ENCODE results near the gene MYT1.

MYT1 gene

DNA sequence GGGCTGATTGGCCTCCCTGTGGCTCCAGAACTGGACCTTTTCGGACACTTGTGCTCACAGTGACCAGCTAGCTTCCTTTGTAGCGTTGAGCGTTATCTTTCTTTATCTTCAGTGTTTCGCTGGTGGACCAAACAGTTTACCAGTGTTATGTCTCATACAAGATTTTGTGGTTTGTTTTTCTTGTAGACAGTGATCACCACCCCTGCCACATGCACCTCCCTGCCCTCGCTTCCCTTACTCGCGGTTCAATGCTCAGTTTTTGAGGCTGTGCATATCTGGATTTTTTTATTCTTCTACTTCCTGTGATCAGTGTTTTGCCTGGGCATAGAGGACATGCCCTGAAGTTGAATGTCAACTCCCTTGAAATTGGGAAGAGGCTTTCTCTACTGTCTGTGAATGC lies 16.4 kb downstream of the MYT1 start:
- TF ChIP-seq, protein P1, sequence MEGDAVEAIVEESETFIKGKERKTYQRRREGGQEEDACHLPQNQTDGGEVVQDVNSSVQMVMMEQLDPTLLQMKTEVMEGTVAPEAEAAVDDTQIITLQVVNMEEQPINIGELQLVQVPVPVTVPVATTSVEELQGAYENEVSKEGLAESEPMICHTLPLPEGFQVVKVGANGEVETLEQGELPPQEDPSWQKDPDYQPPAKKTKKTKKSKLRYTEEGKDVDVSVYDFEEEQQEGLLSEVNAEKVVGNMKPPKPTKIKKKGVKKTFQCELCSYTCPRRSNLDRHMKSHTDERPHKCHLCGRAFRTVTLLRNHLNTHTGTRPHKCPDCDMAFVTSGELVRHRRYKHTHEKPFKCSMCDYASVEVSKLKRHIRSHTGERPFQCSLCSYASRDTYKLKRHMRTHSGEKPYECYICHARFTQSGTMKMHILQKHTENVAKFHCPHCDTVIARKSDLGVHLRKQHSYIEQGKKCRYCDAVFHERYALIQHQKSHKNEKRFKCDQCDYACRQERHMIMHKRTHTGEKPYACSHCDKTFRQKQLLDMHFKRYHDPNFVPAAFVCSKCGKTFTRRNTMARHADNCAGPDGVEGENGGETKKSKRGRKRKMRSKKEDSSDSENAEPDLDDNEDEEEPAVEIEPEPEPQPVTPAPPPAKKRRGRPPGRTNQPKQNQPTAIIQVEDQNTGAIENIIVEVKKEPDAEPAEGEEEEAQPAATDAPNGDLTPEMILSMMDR (IDR thresholded peaks at IDR 0.05; ENCODE audit: low read length) = no peak
- no peak for TF ChIP-seq EZH2 (IDR thresholded peaks at IDR 0.05; ENCODE audit: borderline replicate concordance, low read length)
- Histone ChIP-seq H4K20me1 (ENCODE audit: insufficient read depth, low read length) (no peaks in the 10 kb centered on the region), H3K9me2 (ENCODE audit: low read depth, low read length) (no peaks in the 10 kb centered on the region), H2AFZ (ENCODE audit: low read length) (no peak overlapping the region), H3F3A (ENCODE audit: insufficient read depth, low read length) (no peaks in the 10 kb centered on the region), H3K27me3 (ENCODE audit: insufficient read depth, low read length) (no peaks in the 10 kb centered on the region; the same call in 1 of the 2 replicates), H3K9ac (ENCODE audit: low read length) (no peak overlapping the region), H3K36me3 (ENCODE audit: insufficient read depth, low read length) (no peaks in the 10 kb centered on the region), H3K9me3 (ENCODE audit: low read length) (no peaks in the 10 kb centered on the region), H3K4me2 (ENCODE audit: low read length) (no peak overlapping the region), H3K27ac (ENCODE audit: low read depth, low read length, poor library complexity, severe bottlenecking) (no peak overlapping the region), H3K4me3 (ENCODE audit: low read depth, low read length, poor library complexity, severe bottlenecking) (no peak overlapping the region), H3K79me2 (ENCODE audit: insufficient read depth, low read length) (no peaks in the 10 kb centered on the region), H3K4me1 (ENCODE audit: insufficient read depth, low read length, severe bottlenecking) (no peaks in the 10 kb centered on the region)

DNA sequence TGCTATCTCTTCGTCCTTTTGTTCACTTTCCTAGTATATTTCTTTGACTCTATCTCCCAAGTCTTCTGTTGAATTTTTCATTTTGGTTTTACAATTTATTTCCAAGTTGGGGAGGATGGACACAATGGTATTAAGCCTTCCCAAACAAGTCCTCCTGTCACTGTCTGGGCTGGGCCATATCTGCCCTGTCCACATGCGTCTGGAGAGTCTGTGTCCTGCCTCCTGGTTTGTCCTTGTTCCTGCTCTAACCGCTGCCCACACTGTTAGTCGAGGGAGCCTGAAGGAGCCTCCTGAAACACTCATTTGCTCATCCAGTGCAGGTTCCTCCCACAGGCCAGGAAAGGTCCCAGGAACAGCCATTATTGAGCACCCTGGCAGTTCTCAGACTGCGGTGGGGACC lies 17.1 kb downstream of the MYT1 start:
- H3F3A ChIP-seq (ENCODE audit: insufficient read depth, low read length) = no peaks in the 10 kb centered on the region
- no peaks in the 10 kb centered on the region for H3K36me3 ChIP-seq (ENCODE audit: insufficient read depth, low read length)
- H3K9ac ChIP-seq (ENCODE audit: low read length) = no peak overlapping the region
- no peak overlapping the region for H3K4me2 ChIP-seq (ENCODE audit: low read length)
- H2AFZ ChIP-seq (ENCODE audit: low read length) = no peak overlapping the region
- no peaks in the 10 kb centered on the region for H3K4me1 ChIP-seq (ENCODE audit: insufficient read depth, low read length, severe bottlenecking)
- no peak overlapping the region for H3K4me3 ChIP-seq (ENCODE audit: low read depth, low read length, poor library complexity, severe bottlenecking)
- H3K79me2 ChIP-seq (ENCODE audit: insufficient read depth, low read length) = no peaks in the 10 kb centered on the region
- H3K9me3 ChIP-seq (ENCODE audit: low read length) = no peaks in the 10 kb centered on the region
- H3K27me3 ChIP-seq (ENCODE audit: insufficient read depth, low read length) = no peaks in the 10 kb centered on the region; the same call in 1 of the 2 replicates
- no peak overlapping the region for H3K27ac ChIP-seq (ENCODE audit: low read depth, low read length, poor library complexity, severe bottlenecking)
- H3K9me2 ChIP-seq (ENCODE audit: low read depth, low read length) = no peaks in the 10 kb centered on the region
- no peaks in the 10 kb centered on the region for H4K20me1 ChIP-seq (ENCODE audit: insufficient read depth, low read length)
- no peak for TF ChIP-seq EZH2 (IDR thresholded peaks at IDR 0.05; ENCODE audit: borderline replicate concordance, low read length)
- TF ChIP-seq, protein P1 (IDR thresholded peaks at IDR 0.05; ENCODE audit: low read length) = no peak

DNA sequence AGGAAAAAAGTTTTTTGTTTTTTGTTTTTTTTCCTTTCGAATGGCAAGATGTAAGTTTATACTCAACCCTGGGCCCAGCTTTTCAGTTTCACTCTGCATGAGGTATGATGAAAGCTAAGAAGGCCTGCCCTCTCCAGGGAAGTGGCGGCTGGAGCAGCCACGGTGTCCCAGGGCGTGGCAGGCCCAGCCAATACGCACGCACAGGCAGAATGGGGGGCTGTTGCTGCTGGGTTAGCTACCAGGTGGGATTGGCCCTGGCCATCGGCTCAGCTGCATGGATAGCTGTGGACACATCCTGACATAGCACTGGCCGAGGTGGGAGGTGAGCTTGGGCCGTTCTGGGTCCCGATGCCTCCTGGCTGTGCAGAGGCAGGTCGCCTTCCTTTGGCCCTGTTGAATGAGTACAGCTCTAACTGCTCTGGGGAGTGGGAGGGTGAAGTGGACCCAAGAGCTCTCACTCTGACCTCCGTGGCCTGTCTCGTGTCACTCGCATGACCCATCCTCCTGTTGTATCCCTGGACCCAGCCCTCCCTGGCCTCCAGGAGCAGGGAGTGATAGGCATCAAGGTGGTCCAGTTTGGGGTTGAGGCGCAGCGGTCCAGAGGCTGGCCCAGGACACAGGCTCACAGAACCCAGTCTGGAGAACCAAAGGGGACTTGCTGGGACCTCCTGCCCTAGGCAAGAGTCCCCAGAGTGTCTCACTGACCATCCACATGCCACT lies 18.1 kb downstream of the MYT1 start:
- Histone ChIP-seq H3K9me3 (ENCODE audit: low read length) (no peaks in the 10 kb centered on the region), H3K4me2 (ENCODE audit: low read length) (no peak overlapping the region), H2AFZ (ENCODE audit: low read length) (no peak overlapping the region), H3K36me3 (ENCODE audit: insufficient read depth, low read length) (no peaks in the 10 kb centered on the region), H4K20me1 (ENCODE audit: insufficient read depth, low read length) (no peaks in the 10 kb centered on the region), H3K4me3 (ENCODE audit: low read depth, low read length, poor library complexity, severe bottlenecking) (no peak overlapping the region), H3K9me2 (ENCODE audit: low read depth, low read length) (no peaks in the 10 kb centered on the region), H3K4me1 (ENCODE audit: insufficient read depth, low read length, severe bottlenecking) (no peaks in the 10 kb centered on the region), H3K9ac (ENCODE audit: low read length) (no peak overlapping the region), H3F3A (ENCODE audit: insufficient read depth, low read length) (no peaks in the 10 kb centered on the region), H3K27me3 (ENCODE audit: insufficient read depth, low read length) (no peaks in the 10 kb centered on the region; the same call in 1 of the 2 replicates), H3K79me2 (ENCODE audit: insufficient read depth, low read length) (no peaks in the 10 kb centered on the region), H3K27ac (ENCODE audit: low read depth, low read length, poor library complexity, severe bottlenecking) (no peak overlapping the region)
- TF ChIP-seq, protein P1 (IDR thresholded peaks at IDR 0.05; ENCODE audit: low read length) = no peak
- no peak for TF ChIP-seq EZH2 (IDR thresholded peaks at IDR 0.05; ENCODE audit: borderline replicate concordance, low read length)

Data from OCI-LY1 (cell line).